ENCODE data around the gene GP5.

GP5 gene

GRCh38 chr3:194389269-194389668 is 9.8 kb downstream of the GP5 start:
- H3K36me3 Mint-ChIP-seq (ENCODE audit: low read depth), result no peaks in the 10 kb centered on the region
- no peak overlapping the region for H3K27ac Mint-ChIP-seq
- no peaks in the 10 kb centered on the region for H3K27me3 Mint-ChIP-seq
- no peaks in the 10 kb centered on the region for H3K4me1 Mint-ChIP-seq (ENCODE audit: low read depth)
- H3K4me3 Mint-ChIP-seq, result no peak overlapping the region
- peaks cover 15% of the 10 kb centered on the region for H3K9me3 Mint-ChIP-seq

GRCh38 chr3:194387926-194388418 is 11.1 kb downstream of the GP5 start:
- H3K36me3 Mint-ChIP-seq (ENCODE audit: low read depth), result no peaks in the 10 kb centered on the region
- no peak overlapping the region for H3K27ac Mint-ChIP-seq

GRCh38 chr3:194387276-194387675 is 11.8 kb downstream of the GP5 start:
- no peaks in the 10 kb centered on the region for H3K4me1 Mint-ChIP-seq (ENCODE audit: low read depth)
- H3K9me3 Mint-ChIP-seq, result peaks cover 15% of the 10 kb centered on the region
- H3K27ac Mint-ChIP-seq, result no peak overlapping the region
- no peak overlapping the region for H3K4me3 Mint-ChIP-seq
- H3K27me3 Mint-ChIP-seq, result no peaks in the 10 kb centered on the region
- no peaks in the 10 kb centered on the region for H3K36me3 Mint-ChIP-seq (ENCODE audit: low read depth)

More at GRCh38 chr3:194387926-194388418, 11.1 kb downstream of the GP5 start:
- Mint-ChIP-seq H3K9me3 (peaks cover 15% of the 10 kb centered on the region), H3K4me1 (ENCODE audit: low read depth) (no peaks in the 10 kb centered on the region), H3K27me3 (no peaks in the 10 kb centered on the region), H3K4me3 (no peak overlapping the region)

- H3K9me3 Mint-ChIP-seq, result peaks cover 15% of the 10 kb centered on the region
- no peaks in the 10 kb centered on the region for H3K27me3 Mint-ChIP-seq
- H3K36me3 Mint-ChIP-seq (ENCODE audit: low read depth), result no peaks in the 10 kb centered on the region
- H3K4me3 Mint-ChIP-seq, result no peak overlapping the region
- no peaks in the 10 kb centered on the region for H3K4me1 Mint-ChIP-seq (ENCODE audit: low read depth)
- H3K27ac Mint-ChIP-seq, result no peak overlapping the region
These were observed 12.4 kb downstream of the GP5 start for GRCh38 chr3:194386648-194387047.

GRCh38 chr3:194386066-194386465 is 13.0 kb downstream of the GP5 start:
- Mint-ChIP-seq H3K4me3 (no peak overlapping the region), H3K27ac (no peak overlapping the region), H3K36me3 (ENCODE audit: low read depth) (no peaks in the 10 kb centered on the region), H3K9me3 (peaks cover 12% of the 10 kb centered on the region), H3K4me1 (ENCODE audit: low read depth) (no peaks in the 10 kb centered on the region), H3K27me3 (no peaks in the 10 kb centered on the region)

GRCh38 chr3:194384569-194385001 is 14.5 kb downstream of the GP5 start:
- Mint-ChIP-seq H3K27me3 (no peaks in the 10 kb centered on the region), H3K4me1 (ENCODE audit: low read depth) (no peaks in the 10 kb centered on the region), H3K27ac (no peak overlapping the region), H3K4me3 (no peak overlapping the region), H3K36me3 (ENCODE audit: low read depth) (no peaks in the 10 kb centered on the region), H3K9me3 (no peaks in the 10 kb centered on the region)

GRCh38 chr3:194384156-194384555 is 14.9 kb downstream of the GP5 start:
- Mint-ChIP-seq H3K4me3 (no peak overlapping the region), H3K4me1 (ENCODE audit: low read depth) (no peaks in the 10 kb centered on the region), H3K9me3 (no peaks in the 10 kb centered on the region), H3K27ac (no peak overlapping the region), H3K27me3 (no peaks in the 10 kb centered on the region), H3K36me3 (ENCODE audit: low read depth) (no peaks in the 10 kb centered on the region)

GRCh38 chr3:194383276-194383940 is 15.7 kb downstream of the GP5 start:
- no peaks in the 10 kb centered on the region for H3K4me1 Mint-ChIP-seq (ENCODE audit: low read depth)
- no peak overlapping the region for H3K4me3 Mint-ChIP-seq
- H3K27ac Mint-ChIP-seq, result no peak overlapping the region
- H3K9me3 Mint-ChIP-seq, result no peaks in the 10 kb centered on the region
- no peaks in the 10 kb centered on the region for H3K27me3 Mint-ChIP-seq
- H3K36me3 Mint-ChIP-seq (ENCODE audit: low read depth), result no peaks in the 10 kb centered on the region

- Mint-ChIP-seq H3K4me1 (ENCODE audit: low read depth) (no peaks in the 10 kb centered on the region), H3K36me3 (ENCODE audit: low read depth) (no peaks in the 10 kb centered on the region), H3K27me3 (no peaks in the 10 kb centered on the region), H3K27ac (no peak overlapping the region), H3K9me3 (no peaks in the 10 kb centered on the region), H3K4me3 (no peak overlapping the region)
These were observed 16.2 kb downstream of the GP5 start for GRCh38 chr3:194382892-194383223.

GRCh38 chr3:194382196-194382891 is 16.7 kb downstream of the GP5 start:
- no peaks in the 10 kb centered on the region for H3K4me1 Mint-ChIP-seq (ENCODE audit: low read depth)
- no peaks in the 10 kb centered on the region for H3K27me3 Mint-ChIP-seq
- no peak overlapping the region for H3K4me3 Mint-ChIP-seq
- H3K36me3 Mint-ChIP-seq (ENCODE audit: low read depth), result no peaks in the 10 kb centered on the region
- no peak overlapping the region for H3K27ac Mint-ChIP-seq
- H3K9me3 Mint-ChIP-seq, result no peaks in the 10 kb centered on the region

- H3K27me3 Mint-ChIP-seq, result no peaks in the 10 kb centered on the region
- no peaks in the 10 kb centered on the region for H3K9me3 Mint-ChIP-seq
- H3K4me1 Mint-ChIP-seq (ENCODE audit: low read depth), result no peaks in the 10 kb centered on the region
- H3K36me3 Mint-ChIP-seq (ENCODE audit: low read depth), result no peaks in the 10 kb centered on the region
- no peak overlapping the region for H3K27ac Mint-ChIP-seq
- no peak overlapping the region for H3K4me3 Mint-ChIP-seq
These were observed 17.6 kb downstream of the GP5 start for GRCh38 chr3:194381460-194381875.

GRCh38 chr3:194380326-194380725 is 18.7 kb downstream of the GP5 start:
- Mint-ChIP-seq H3K27ac (no peak overlapping the region), H3K9me3 (no peaks in the 10 kb centered on the region), H3K27me3 (no peaks in the 10 kb centered on the region)

GRCh38 chr3:194379651-194380050 is 19.4 kb downstream of the GP5 start:
- H3K9me3 Mint-ChIP-seq, result no peaks in the 10 kb centered on the region
- no peaks in the 10 kb centered on the region for H3K36me3 Mint-ChIP-seq (ENCODE audit: low read depth)
- H3K4me3 Mint-ChIP-seq, result no peak overlapping the region
- H3K27me3 Mint-ChIP-seq, result peaks cover 4% of the 10 kb centered on the region
- no peaks in the 10 kb centered on the region for H3K4me1 Mint-ChIP-seq (ENCODE audit: low read depth)
- H3K27ac Mint-ChIP-seq, result no peak overlapping the region

More at GRCh38 chr3:194380326-194380725, 18.7 kb downstream of the GP5 start:
- Mint-ChIP-seq H3K4me1 (ENCODE audit: low read depth) (no peaks in the 10 kb centered on the region), H3K4me3 (no peak overlapping the region), H3K36me3 (ENCODE audit: low read depth) (no peaks in the 10 kb centered on the region)

- Mint-ChIP-seq H3K27ac (no peak overlapping the region), H3K27me3 (peaks cover 4% of the 10 kb centered on the region), H3K9me3 (no peaks in the 10 kb centered on the region), H3K4me3 (no peak overlapping the region), H3K36me3 (ENCODE audit: low read depth) (no peaks in the 10 kb centered on the region), H3K4me1 (ENCODE audit: low read depth) (no peaks in the 10 kb centered on the region)
These were observed 19.8 kb downstream of the GP5 start for GRCh38 chr3:194379231-194379630.

- Mint-ChIP-seq H3K9me3 (no peaks in the 10 kb centered on the region), H3K36me3 (ENCODE audit: low read depth) (no peaks in the 10 kb centered on the region), H3K27me3 (peaks cover 4% of the 10 kb centered on the region), H3K4me1 (ENCODE audit: low read depth) (no peaks in the 10 kb centered on the region), H3K4me3 (no peak overlapping the region), H3K27ac (no peak overlapping the region)
These were observed 21.4 kb downstream of the GP5 start for GRCh38 chr3:194377708-194378107.

- H3K36me3 Mint-ChIP-seq (ENCODE audit: low read depth), result no peaks in the 10 kb centered on the region
- no peaks in the 10 kb centered on the region for H3K4me1 Mint-ChIP-seq (ENCODE audit: low read depth)
- H3K9me3 Mint-ChIP-seq, result no peaks in the 10 kb centered on the region
- no peak overlapping the region for H3K4me3 Mint-ChIP-seq
- H3K27me3 Mint-ChIP-seq, result peaks cover 11% of the 10 kb centered on the region
- no peak overlapping the region for H3K27ac Mint-ChIP-seq
These were observed 22.9 kb downstream of the GP5 start for GRCh38 chr3:194376241-194376560.

Data from stimulated activated naive CD8-positive, alpha-beta T cell treated with anti-CD3 and anti-CD28 coated beads, Interleukin-15, Interleukin-2, amounts not matched to agents 100 ng/mL and 50 ng/mL, for 24 hours (primary cell).